Endothelial cell of umbilical vein (primary cell): Measurements from ENCODE around the gene FAM187B. TPM values are rescaled to one million over a fixed set of nuclear protein-coding genes. Genes with fewer than 3 reads are reported as not detected.

Experiments
- BruUV-seq: library from RNA; stranded (reverse); fragments of 400-500 nt; replicated peaks from 2 replicates; lab custom pipeline; 2021; lab: Mats Ljungman, UMichigan
- CTCF ChIA-PET: fragments of 300-600, 350-600 bp; sonication (Branson Sonifier 250); formaldehyde crosslinking; loops from one replicate; lab custom pipeline; 2021; ENCODE audit warnings: antibody characterized with exemption, inconsistent platforms; lab: Charles Lee
- POLR2A ChIA-PET: fragments of 300-600, 350-600 bp; sonication (Branson Sonifier 250); formaldehyde crosslinking; loops from one replicate; lab custom pipeline; 2021; ENCODE audit warnings: antibody characterized with exemption, inconsistent platforms; lab: Charles Lee
- DNase-seq: peaks from one replicate; pipeline ENCODE4 v3.0.0-alpha.2; 2011; ENCODE audit warnings: low read depth, low spot score
- FAIRE-seq: peaks from 2 replicates; lab custom pipeline; 2011; peaks lifted over from hg19 to GRCh38; lab: Jason Lieb, UNC
- H2AFZ ChIP-seq: 2 replicates; pipeline ENCODE4 v1.6.0; 2012; ENCODE audit warnings: low read depth, low read length, control low read depth, inconsistent platforms
- H3K27ac ChIP-seq: 2 replicates; pipeline ENCODE4 v1.5.1; 2011; ENCODE audit warnings: low read depth, mild to moderate bottlenecking, control low read depth, low read length, moderate library complexity; ENCODE audit not compliant: insufficient read depth
- H3K27me3 ChIP-seq, 2 experiments: 2 replicates each; pipeline versions ENCODE4 v1.6.0 to v1.6.1; 2011; ENCODE audit warnings: low read length in 2 of 2, mixed read lengths in 1 of 2; ENCODE audit not compliant: control insufficient read depth in 2 of 2, insufficient read depth in 2 of 2
- H3K36me3 ChIP-seq, 2 experiments: 2 replicates in 1 of 2; 3 replicates in 1 of 2; pipeline ENCODE4 v1.5.1; 2011; ENCODE audit warnings: low read length in 2 of 2, mild to moderate bottlenecking in 1 of 2, moderate library complexity in 1 of 2; ENCODE audit not compliant: control insufficient read depth in 2 of 2, insufficient read depth in 2 of 2; ENCODE audit errors: extremely low read depth in 1 of 2
- H3K4me1 ChIP-seq: 3 replicates; pipeline ENCODE4 v1.5.1; 2011; ENCODE audit warnings: mild to moderate bottlenecking, low read length; ENCODE audit not compliant: control insufficient read depth, insufficient read depth; ENCODE audit errors: extremely low read depth
- H3K4me2 ChIP-seq: 2 replicates; pipeline ENCODE4 v1.6.1; 2011; ENCODE audit warnings: low read length, control low read depth, mixed read lengths; ENCODE audit not compliant: insufficient read depth
- H3K4me3 ChIP-seq, 3 experiments: fragments of 200-600 bp in 1 of 3; sonication (generic), shearing (Covaris generic) in 1 of 3; replicated peaks in 1 of 3; 2 replicates each; pipeline ENCODE4 v1.5.1; 2011 to 2016; ENCODE audit warnings: control low read depth in 3 of 3, low read length in 3 of 3, mild to moderate bottlenecking in 2 of 3, inconsistent platforms in 1 of 3, low read depth in 1 of 3, moderate library complexity in 1 of 3; ENCODE audit not compliant: insufficient read depth in 1 of 3
- H3K79me2 ChIP-seq: 2 replicates; pipeline ENCODE4 v1.6.0; 2012; ENCODE audit warnings: low read length, inconsistent platforms; ENCODE audit not compliant: control insufficient read depth, insufficient read depth
- H3K9ac ChIP-seq: replicated peaks from 2 replicates; pipeline ENCODE3; 2011; ENCODE audit warnings: low read length, control low read depth; ENCODE audit not compliant: insufficient read depth; ENCODE audit errors: extremely low read depth
- H3K9me1 ChIP-seq: replicated peaks from 3 replicates; pipeline ENCODE4 v1.6.0; 2011; ENCODE audit warnings: mild to moderate bottlenecking, low read length; ENCODE audit not compliant: control insufficient read depth, insufficient read depth; ENCODE audit errors: extremely low read depth
- H3K9me3 ChIP-seq: replicated peaks from 2 replicates; pipeline ENCODE4 v1.5.1; 2012; ENCODE audit warnings: low read length, inconsistent platforms; ENCODE audit not compliant: control insufficient read depth, insufficient read depth
- H4K20me1 ChIP-seq: replicated peaks from 2 replicates; pipeline ENCODE3; 2011; ENCODE audit warnings: mild to moderate bottlenecking, low read length; ENCODE audit not compliant: control insufficient read depth, insufficient read depth; ENCODE audit errors: extremely low read depth
- CTCF ChIP-seq, 2 donors: IDR thresholded peaks; 1 replicate in 1 of 2; 2 replicates in 1 of 2; pipeline ENCODE4 v1.5.1; 2011; ENCODE audit warnings: low read length in 2 of 2, mild to moderate bottlenecking in 2 of 2, moderate library complexity in 2 of 2, control low read depth in 1 of 2, inconsistent platforms in 1 of 2, low read depth in 1 of 2; ENCODE audit not compliant: insufficient read depth in 1 of 2; ENCODE audit errors: extremely low read depth in 1 of 2
- EZH2 ChIP-seq: IDR thresholded peaks from 2 replicates; pipeline ENCODE4 v1.6.1; 2012; ENCODE audit warnings: borderline replicate concordance, low read depth, mild to moderate bottlenecking, moderate library complexity, low read length, inconsistent platforms; ENCODE audit not compliant: severe bottlenecking
- GATA2 ChIP-seq: IDR thresholded peaks from 2 replicates; pipeline ENCODE4 v1.7.0; 2011; ENCODE audit warnings: low read depth, mild to moderate bottlenecking, moderate library complexity, mixed read lengths, low read length; ENCODE audit not compliant: insufficient read length, insufficient read depth
- JUN ChIP-seq: IDR thresholded peaks from 2 replicates; pipeline ENCODE4 v1.6.1; 2011; ENCODE audit warnings: borderline replicate concordance, low read depth; ENCODE audit not compliant: insufficient read length, insufficient read depth
- MAX ChIP-seq: IDR thresholded peaks from 2 replicates; pipeline ENCODE4 v1.6.1; 2011; ENCODE audit not compliant: insufficient read depth, insufficient read length
- MYC ChIP-seq: IDR thresholded peaks from one replicate; pipeline ENCODE4 v1.6.1; 2011; ENCODE audit warnings: mild to moderate bottlenecking, low read depth, low read length
- POLR2A ChIP-seq: IDR thresholded peaks from 2 replicates; pipeline ENCODE4 v1.6.1; 2012; ENCODE audit warnings: low read depth, mild to moderate bottlenecking, control low read depth, low read length
- POLR2AphosphoS5 ChIP-seq: IDR thresholded peaks from 2 replicates; pipeline ENCODE4 v1.6.1; 2012; ENCODE audit warnings: low read depth, mild to moderate bottlenecking, control low read depth, low read length, moderate library complexity; ENCODE audit not compliant: insufficient read depth
- dilution Hi-C: fragments of 300-500 bp; cut with MboI; formaldehyde crosslinking; loops from one replicate; pipeline ENCODE4 v1.15.0; 2019; ENCODE audit warnings: low sequenced_read_pairs; ENCODE audit not compliant: extremely low pct_ligation_motif_present
- intact Hi-C: fragments of 100-400 bp; cut with micrococcal nuclease; formaldehyde crosslinking; loops from one replicate; pipeline ENCODE4 v1.10.0; 2022
- polyA plus RNA-seq, 4 experiments: library from polyadenylated mRNA; depleted of rRNA in 3 of 4; stranded (reverse) in 3 of 4; unstranded in 1 of 4; fragments of >200 nt; gene quantifications; 2 replicates each; pipeline versions ENCODE4 v1.2.1 to v1.2.3, GENCODE V29; 2011 to 2012; ENCODE audit warnings: missing spikeins in 1 of 4
- total RNA-seq: library from RNA; stranded (reverse); gene quantifications from 2 replicates; pipeline ENCODE4 v1.2.3, GENCODE V29; 2021

FAM187B gene
- total and polyA plus RNA-seq, 2 donors (not counting 3 experiments of a cell fraction or from before 2014, with no cell fraction given) = not detected

GRCh38 chr19:35178701-35179100 is 49.8 kb downstream of the FAM187B start:
- no peak for FAIRE-seq
- CTCF ChIA-PET = interaction anchor here (1.5 kb wide), 1 partner anchor 12 kb away, joined by 3 read pairs; no protein-coding TSS in a partner anchor

More at GRCh38 chr19:35178701-35179100, 49.8 kb downstream of the FAM187B start:
- H3K9me3 ChIP-seq = no peaks in the 10 kb centered on the region
- no peaks in the 10 kb centered on the region for H3K79me2 ChIP-seq
- H3K36me3 ChIP-seq = no peaks in the 10 kb centered on the region
- no peaks in the 10 kb centered on the region for H3K4me1 ChIP-seq
- no peak overlapping the region for H2AFZ ChIP-seq
- TF ChIP-seq POLR2AphosphoS5 (no peak), GATA2 (no peak), MYC (no peak), EZH2 (no peak), POLR2A (no peak), CTCF (IDR thresholded peaks at IDR 0.05; ENCODE audit: extremely low read depth in 1 of 2, insufficient read depth in 1 of 2, low read depth in 1 of 2, low read length in 2 of 2) (no peak), MAX (no peak), JUN (no peak)
- H3K4me3 ChIP-seq = no peak overlapping the region
- BruUV-seq = no TSS peak
- peaks cover 0 to 4% of the 10 kb centered on the region in 2 experiments for H3K27me3 ChIP-seq
- no peaks in the 10 kb centered on the region for H3K9me1 ChIP-seq
- H3K9ac ChIP-seq = no peak overlapping the region
- intact Hi-C loops (no loop called here), dilution Hi-C loops (no loop called here)
- POLR2A ChIA-PET = no interaction called here
- no peak overlapping the region for H3K4me2 ChIP-seq
- H4K20me1 ChIP-seq = no peaks in the 10 kb centered on the region
- DNase-seq = no peak
- H3K27ac ChIP-seq = no peak overlapping the region
